Measurements from ENCODE around the gene RAD23B.

The RAD23B gene

DNA sequence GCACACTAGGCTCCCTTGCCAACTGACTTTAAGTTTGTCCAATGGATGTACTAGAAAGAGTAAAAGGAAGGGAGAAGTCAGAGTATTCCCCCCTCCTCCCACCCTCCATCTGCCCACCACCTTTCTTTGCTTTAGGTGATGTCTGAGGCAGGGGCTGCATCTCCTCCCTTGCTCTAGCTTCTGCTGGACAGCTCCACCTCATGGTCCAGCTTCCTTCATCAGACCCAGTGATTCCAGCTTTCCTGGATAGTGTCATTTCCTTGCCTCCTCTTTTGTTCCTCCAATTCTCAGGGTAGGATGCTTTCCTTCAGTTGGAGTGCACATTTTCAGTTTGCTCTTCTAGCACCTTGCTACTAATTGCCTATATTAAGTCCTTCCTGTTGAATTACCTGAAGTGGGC is 67.4 kb downstream of the RAD23B start:
- DNase-seq (ENCODE audit: low spot score) = no peak
- in situ Hi-C loops (cut with MboI; ENCODE audit: low pct_unique_long_range_greater_than_20kb, low sequenced_read_pairs, unreplicated experiment) = no loop called here
- TF ChIP-seq, protein P1, sequence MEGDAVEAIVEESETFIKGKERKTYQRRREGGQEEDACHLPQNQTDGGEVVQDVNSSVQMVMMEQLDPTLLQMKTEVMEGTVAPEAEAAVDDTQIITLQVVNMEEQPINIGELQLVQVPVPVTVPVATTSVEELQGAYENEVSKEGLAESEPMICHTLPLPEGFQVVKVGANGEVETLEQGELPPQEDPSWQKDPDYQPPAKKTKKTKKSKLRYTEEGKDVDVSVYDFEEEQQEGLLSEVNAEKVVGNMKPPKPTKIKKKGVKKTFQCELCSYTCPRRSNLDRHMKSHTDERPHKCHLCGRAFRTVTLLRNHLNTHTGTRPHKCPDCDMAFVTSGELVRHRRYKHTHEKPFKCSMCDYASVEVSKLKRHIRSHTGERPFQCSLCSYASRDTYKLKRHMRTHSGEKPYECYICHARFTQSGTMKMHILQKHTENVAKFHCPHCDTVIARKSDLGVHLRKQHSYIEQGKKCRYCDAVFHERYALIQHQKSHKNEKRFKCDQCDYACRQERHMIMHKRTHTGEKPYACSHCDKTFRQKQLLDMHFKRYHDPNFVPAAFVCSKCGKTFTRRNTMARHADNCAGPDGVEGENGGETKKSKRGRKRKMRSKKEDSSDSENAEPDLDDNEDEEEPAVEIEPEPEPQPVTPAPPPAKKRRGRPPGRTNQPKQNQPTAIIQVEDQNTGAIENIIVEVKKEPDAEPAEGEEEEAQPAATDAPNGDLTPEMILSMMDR (IDR thresholded peaks at IDR 0.05; ENCODE audit: extremely low read depth, insufficient read depth, missing control alignments) = no peak

GRCh38 chr9:107351382-107352045 is 68.4 kb downstream of the RAD23B start:
- no peak for DNase-seq (ENCODE audit: low spot score)
- in situ Hi-C loops (cut with MboI; ENCODE audit: low pct_unique_long_range_greater_than_20kb, low sequenced_read_pairs, unreplicated experiment) = no loop called here
- TF ChIP-seq, protein P1 (IDR thresholded peaks at IDR 0.05; ENCODE audit: extremely low read depth, insufficient read depth, missing control alignments) = no peak

- TF ChIP-seq, protein P1 (IDR thresholded peaks at IDR 0.05; ENCODE audit: extremely low read depth, insufficient read depth, missing control alignments) = no peak
These were observed 72.3 kb downstream of the RAD23B start for GRCh38 chr9:107355394-107355793.

DNA sequence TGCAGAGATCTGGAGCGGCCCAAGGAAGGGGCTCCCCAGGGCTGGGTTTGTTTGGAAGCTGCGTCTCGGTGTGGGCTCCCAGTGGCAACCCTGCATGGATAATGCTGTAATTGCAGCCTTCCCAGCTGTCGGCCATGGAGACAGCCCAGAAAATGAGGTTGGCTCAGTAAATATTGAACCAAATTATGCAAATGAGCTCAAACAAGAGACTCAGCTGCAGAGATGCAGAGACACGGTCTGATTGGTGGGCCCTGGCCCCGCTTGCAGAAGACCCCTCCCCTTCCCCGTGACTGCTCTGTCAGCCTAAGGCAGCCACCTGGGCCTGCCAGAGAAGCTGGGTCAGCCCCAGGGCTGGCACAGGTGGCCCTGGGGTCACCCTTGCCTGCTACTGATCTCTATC is 75.9 kb downstream of the RAD23B start:
- in situ Hi-C loops (cut with MboI; ENCODE audit: low pct_unique_long_range_greater_than_20kb, low sequenced_read_pairs, unreplicated experiment) = no loop called here
- TF ChIP-seq, protein P1 (IDR thresholded peaks at IDR 0.05; ENCODE audit: extremely low read depth, insufficient read depth, missing control alignments) = no peak
- no peak for DNase-seq (ENCODE audit: low spot score)

More at GRCh38 chr9:107355394-107355793, 72.3 kb downstream of the RAD23B start:
- DNase-seq (ENCODE audit: low spot score) = no peak
- in situ Hi-C loops (cut with MboI; ENCODE audit: low pct_unique_long_range_greater_than_20kb, low sequenced_read_pairs, unreplicated experiment) = no loop called here

- DNase-seq (ENCODE audit: low spot score) = no peak
- TF ChIP-seq, protein P1 (IDR thresholded peaks at IDR 0.05; ENCODE audit: extremely low read depth, insufficient read depth, missing control alignments) = no peak
- in situ Hi-C loops (cut with MboI; ENCODE audit: low pct_unique_long_range_greater_than_20kb, low sequenced_read_pairs, unreplicated experiment) = no loop called here
These were observed 77.0 kb downstream of the RAD23B start for GRCh38 chr9:107360098-107360497.

GRCh38 chr9:107361816-107362215 is 78.7 kb downstream of the RAD23B start:
- in situ Hi-C loops (cut with MboI; ENCODE audit: low pct_unique_long_range_greater_than_20kb, low sequenced_read_pairs, unreplicated experiment) = no loop called here
- TF ChIP-seq, protein P1 (IDR thresholded peaks at IDR 0.05; ENCODE audit: extremely low read depth, insufficient read depth, missing control alignments) = no peak
- DNase-seq (ENCODE audit: low spot score) = no peak

All from GM13977 (cell line).